ENCODE results near the gene SHANK2.

GRCh38 chr11:71223671-71224660 lies 28.4 kb downstream of the SHANK2 start:
- TF ChIP-seq RFX5 (IDR thresholded peaks at IDR 0.05; ENCODE audit: low read depth, low read length) (no peak), NRF1 (conservative IDR thresholded peaks at IDR 0.05; ENCODE audit: low read depth, low read length) (no peak), CTCF (IDR thresholded peaks at IDR 0.05 in 2 of 3, conservative IDR thresholded peaks at IDR 0.05 in 1 of 3; ENCODE audit: control insufficient read depth in 2 of 3, extremely low read depth in 1 of 3, insufficient read depth in 1 of 3, low read depth in 3 of 3, low read length in 3 of 3) (no peak), CHD2 (IDR thresholded peaks at IDR 0.05; ENCODE audit: borderline replicate concordance, low read depth, low read length) (no peak), SREBF2 (IDR thresholded peaks at IDR 0.05; ENCODE audit: low read length) (no peak), CEBPB (IDR thresholded peaks at IDR 0.05; ENCODE audit: borderline replicate concordance in 1 of 2, low read depth in 2 of 2, low read length in 2 of 2) (no peak), SIN3A (IDR thresholded peaks at IDR 0.05; ENCODE audit: low read depth, low read length) (no peak), ZNF687 (IDR thresholded peaks at IDR 0.05) (no peak), POLR2A (IDR thresholded peaks at IDR 0.05; ENCODE audit: low read depth, low read length) (no peak), NFYB (IDR thresholded peaks at IDR 0.05; ENCODE audit: insufficient read depth, low read depth, low read length) (no peak), EP300 (IDR thresholded peaks at IDR 0.05; ENCODE audit: borderline replicate concordance in 1 of 2, control insufficient read depth in 1 of 2, low read depth in 2 of 2, low read length in 2 of 2) (no peak), POLR2AphosphoS5 (IDR thresholded peaks at IDR 0.05; ENCODE audit: low read length) (no peak)

Measured in GM12878 (cell line).